Measurements from ENCODE around the gene RRP1. TPM values are rescaled to one million over a fixed set of nuclear protein-coding genes. Genes with fewer than 3 reads are reported as not detected.

RRP1 gene
- total RNA-seq, result 10 to 100 TPM; 22.0 to 66.8 (median 25.4) TPM

GRCh38 chr21:43789276-43790009 lies at the start of gene RRP1:
Gene RRP1, plus strand, starts transcription at chr21:43789577. Its CDS starts 53 bp downstream, at chr21:43789630.
- ATAC-seq (ENCODE audit: low FRiP score), result peak; percentile 95
- DNase-seq (ENCODE audit: low spot score), result peak; percentile 86
- peak in 2 of 3 donors; percentile 100 for TF ChIP-seq CTCF (IDR thresholded peaks at IDR 0.05)

GRCh38 chr21:43739621-43740435 lies 49.5 kb upstream of the RRP1 start:
- ATAC-seq (ENCODE audit: low FRiP score), result peak; percentile 5
- DNase-seq (ENCODE audit: low spot score), result no peak
- no peak for TF ChIP-seq CTCF (IDR thresholded peaks at IDR 0.05)

GRCh38 chr21:43740497-43741156 lies 48.8 kb upstream of the RRP1 start:
- ATAC-seq (ENCODE audit: low FRiP score) (peak; percentile 62), DNase-seq (ENCODE audit: low spot score) (no peak)
- TF ChIP-seq CTCF (IDR thresholded peaks at IDR 0.05), result no peak

- ATAC-seq (ENCODE audit: low FRiP score), result no peak
Observed at GRCh38 chr21:43741423-43742096, 47.8 kb upstream of the RRP1 start.

GRCh38 chr21:43743947-43744346 lies 45.4 kb upstream of the RRP1 start:
- ATAC-seq (ENCODE audit: low FRiP score) (no peak), DNase-seq (ENCODE audit: low spot score) (no peak)
- no peak for TF ChIP-seq CTCF (IDR thresholded peaks at IDR 0.05)

More at GRCh38 chr21:43741423-43742096, 47.8 kb upstream of the RRP1 start:
- no peak for DNase-seq (ENCODE audit: low spot score)
- TF ChIP-seq CTCF (IDR thresholded peaks at IDR 0.05), result no peak

- ATAC-seq (ENCODE audit: low FRiP score) (no peak), DNase-seq (ENCODE audit: low spot score) (no peak)
- TF ChIP-seq CTCF (IDR thresholded peaks at IDR 0.05), result no peak
Observed at GRCh38 chr21:43744725-43745124, 44.7 kb upstream of the RRP1 start.
